Activated CD4-positive, alpha-beta T cell treated with anti-CD3 and anti-CD28 coated beads, Interleukin-2, amount 10 ng/mL, durations not matched to agents 24 days and 14 days (primary cell): ENCODE measurements around the gene PCED1B. TPM values are rescaled to one million over a fixed set of nuclear protein-coding genes. Genes with fewer than 3 reads are reported as not detected.
"Not testable (repeated sequence)": the region's sequence is repeated elsewhere in the genome, so short reads cannot be mapped to it uniquely, and the experiment has no call there.

Experiments used
- DNase-seq: peaks from one replicate; pipeline ENCODE4 v3.0.0; 2022
- H3K27ac Mint-ChIP-seq: one replicate; pipeline ENCODE4 v1.8.0; 2022; ENCODE audit warnings: mild to moderate bottlenecking, mixed read lengths
- H3K27me3 Mint-ChIP-seq: one replicate; pipeline ENCODE4 v1.8.0; 2022; ENCODE audit warnings: mixed read lengths
- H3K36me3 Mint-ChIP-seq: one replicate; pipeline ENCODE4 v1.8.0; 2022; ENCODE audit warnings: low read depth, mild to moderate bottlenecking, mixed read lengths
- H3K4me1 Mint-ChIP-seq: one replicate; pipeline ENCODE4 v1.8.0; 2021; ENCODE audit warnings: mixed read lengths
- H3K4me3 Mint-ChIP-seq: one replicate; pipeline ENCODE4 v1.8.0; 2022; ENCODE audit warnings: mild to moderate bottlenecking, moderate library complexity, mixed read lengths
- H3K9me3 Mint-ChIP-seq: one replicate; pipeline ENCODE4 v1.8.0; 2021; ENCODE audit warnings: mixed read lengths
- intact Hi-C: fragments of 100-400 bp; cut with micrococcal nuclease; formaldehyde crosslinking; loops from one replicate; pipeline ENCODE4 v1.15.1; 2023
- total RNA-seq: library from RNA; stranded (reverse); gene quantifications from 2 replicates; pipeline ENCODE4 v1.2.3, GENCODE V29; 2022

Gene PCED1B
- total RNA-seq, 1 donor from 2014 or later = 55.2 TPM

DNA sequence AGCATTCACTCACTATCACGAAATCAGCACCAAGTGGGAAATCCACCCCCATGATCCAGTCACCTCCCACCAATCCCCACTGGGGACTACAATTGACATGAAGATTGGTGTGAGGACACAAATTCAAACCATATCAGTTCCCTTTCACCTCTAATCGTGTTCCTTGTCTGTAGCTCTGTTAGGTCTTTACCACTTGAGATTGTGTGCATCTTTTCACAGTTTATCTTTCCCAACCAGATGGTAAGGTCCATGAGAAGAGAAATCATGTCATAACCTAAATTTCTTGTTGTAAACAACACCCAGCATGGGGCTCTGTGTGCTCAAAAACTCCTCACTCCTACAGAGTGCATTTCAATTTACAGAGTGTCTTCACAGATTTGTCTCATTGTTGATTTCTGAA, 27.1 kb upstream of the PCED1B start:
- Mint-ChIP-seq H3K27me3 (peaks cover 2% of the 10 kb centered on the region), H3K4me1 (no peaks in the 10 kb centered on the region), H3K36me3 (peaks cover 5% of the 10 kb centered on the region), H3K4me3 (no peak overlapping the region), H3K27ac (no peak overlapping the region), H3K9me3 (peaks cover 23% of the 10 kb centered on the region)
- intact Hi-C loops = no loop called here
- no peak for DNase-seq

DNA sequence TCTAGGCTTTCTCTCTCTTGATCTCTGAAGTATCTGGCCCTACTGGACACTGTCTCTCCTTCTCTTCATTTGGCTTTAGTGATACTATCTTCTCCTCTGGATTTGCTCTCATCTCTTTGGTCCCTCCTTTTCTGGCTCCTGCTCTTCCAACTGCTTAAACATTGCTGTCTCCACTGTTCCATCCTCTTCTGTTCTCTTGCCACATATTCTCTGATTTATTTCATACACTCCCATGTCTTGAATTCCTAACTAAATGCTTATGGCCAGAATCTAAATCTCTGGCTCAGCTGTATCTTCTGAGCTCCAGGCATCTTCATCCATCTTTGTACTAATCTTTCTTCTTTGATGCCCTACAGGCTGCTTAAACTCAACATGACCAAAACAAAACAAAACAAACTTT, 25.5 kb upstream of the PCED1B start:
- H3K4me3 Mint-ChIP-seq = no peak overlapping the region
- H3K27ac Mint-ChIP-seq = no peak overlapping the region
- no peaks in the 10 kb centered on the region for H3K27me3 Mint-ChIP-seq
- peaks cover 5% of the 10 kb centered on the region for H3K36me3 Mint-ChIP-seq
- no peak for DNase-seq
- no peaks in the 10 kb centered on the region for H3K4me1 Mint-ChIP-seq
- H3K9me3 Mint-ChIP-seq = peaks cover 20% of the 10 kb centered on the region
- intact Hi-C loops = no loop called here

DNA sequence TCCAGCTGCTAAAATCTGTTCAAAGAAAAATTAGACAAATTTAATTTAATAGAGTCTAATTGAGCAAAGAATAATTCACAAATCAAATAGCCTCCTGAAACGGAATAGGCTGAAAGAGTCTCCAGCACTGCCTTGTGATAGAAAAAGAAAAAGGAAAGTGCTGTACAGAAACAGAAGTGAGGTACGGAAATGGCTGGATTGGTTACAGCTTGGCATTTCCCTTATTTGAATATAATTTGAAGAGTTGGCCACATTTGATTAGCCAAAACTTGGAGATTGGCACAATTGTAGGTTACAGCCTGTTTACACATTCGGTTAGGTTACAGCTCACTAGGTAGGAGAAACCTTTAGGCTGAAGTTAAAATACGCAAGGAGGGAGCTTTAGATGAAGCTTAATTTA, 24.8 kb upstream of the PCED1B start:
- DNase-seq = no peak
- Mint-ChIP-seq H3K36me3 (peaks cover 7% of the 10 kb centered on the region), H3K4me1 (no peaks in the 10 kb centered on the region), H3K27ac (no peak overlapping the region), H3K4me3 (no peak overlapping the region), H3K9me3 (peaks cover 24% of the 10 kb centered on the region), H3K27me3 (no peaks in the 10 kb centered on the region)
- intact Hi-C loops = no loop called here

DNA sequence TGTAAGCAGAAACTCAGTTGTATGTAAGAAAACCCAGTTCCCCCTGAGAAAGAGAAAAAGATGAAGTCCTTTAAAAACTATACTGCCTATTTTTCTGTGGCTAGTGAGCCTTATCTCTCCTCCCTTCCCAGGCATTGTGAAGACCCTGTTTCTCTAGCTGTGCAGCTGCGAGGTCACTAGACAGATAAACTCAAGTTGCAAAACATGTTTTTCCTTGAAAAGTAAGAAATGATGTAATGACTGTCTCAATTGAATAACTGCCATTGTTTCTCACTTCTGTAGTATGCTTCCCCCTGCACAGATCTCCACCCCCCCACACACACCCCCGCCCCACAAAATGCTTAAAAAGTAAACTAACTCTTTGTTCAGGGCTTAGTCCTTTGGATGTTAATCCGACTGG, 23.6 kb upstream of the PCED1B start:
- H3K27me3 Mint-ChIP-seq, intact Hi-C loops, H3K4me3 Mint-ChIP-seq, H3K36me3 Mint-ChIP-seq, H3K27ac Mint-ChIP-seq, H3K4me1 Mint-ChIP-seq, DNase-seq: not testable (repeated sequence)
- peaks cover 30% of the 10 kb centered on the region for H3K9me3 Mint-ChIP-seq

DNA sequence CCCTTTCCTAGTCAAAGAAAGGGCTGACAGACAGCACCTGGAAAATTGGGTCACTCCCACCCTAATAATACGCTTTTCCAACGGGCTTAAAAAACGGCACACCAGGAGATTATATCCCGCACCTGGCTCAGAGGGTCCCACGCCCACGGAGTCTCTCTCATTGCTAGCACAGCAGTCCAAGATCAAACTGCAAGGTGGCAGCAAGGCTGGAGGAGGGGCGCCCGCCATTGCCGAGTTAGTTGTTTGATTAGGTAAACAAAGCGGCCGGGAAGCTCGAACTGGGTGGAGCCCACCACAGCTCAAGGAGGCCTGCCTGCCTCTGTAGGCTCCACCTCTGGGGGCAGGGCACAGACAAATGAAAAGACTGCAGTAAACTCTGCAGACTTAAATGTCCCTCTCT, 22.5 kb upstream of the PCED1B start:
- DNase-seq, H3K4me1 Mint-ChIP-seq, H3K27me3 Mint-ChIP-seq, intact Hi-C loops, H3K36me3 Mint-ChIP-seq, H3K27ac Mint-ChIP-seq, H3K4me3 Mint-ChIP-seq: not testable (repeated sequence)
- H3K9me3 Mint-ChIP-seq = peaks cover 22% of the 10 kb centered on the region

DNA sequence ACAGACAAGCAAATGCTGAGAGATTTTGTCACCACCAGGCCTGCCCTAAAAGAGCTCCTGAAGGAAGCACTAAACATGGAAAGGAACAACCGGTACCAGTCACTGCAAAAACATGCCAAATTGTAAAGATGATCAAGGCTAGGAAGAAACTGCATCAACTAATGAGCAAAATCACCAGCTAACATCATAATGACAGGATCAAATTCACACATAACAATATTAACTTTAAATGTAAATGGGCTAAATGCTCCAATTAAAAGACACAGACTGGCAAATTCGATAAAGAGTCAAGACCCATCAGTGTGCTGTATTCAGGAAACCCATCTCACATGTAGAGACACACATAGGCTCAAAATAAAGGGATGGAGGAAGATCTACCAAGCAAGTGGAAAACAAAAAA, 20.8 kb upstream of the PCED1B start:
- DNase-seq, H3K27ac Mint-ChIP-seq, H3K36me3 Mint-ChIP-seq, H3K4me3 Mint-ChIP-seq, H3K4me1 Mint-ChIP-seq, intact Hi-C loops, H3K27me3 Mint-ChIP-seq: not testable (repeated sequence)
- H3K9me3 Mint-ChIP-seq = peaks cover 15% of the 10 kb centered on the region

DNA sequence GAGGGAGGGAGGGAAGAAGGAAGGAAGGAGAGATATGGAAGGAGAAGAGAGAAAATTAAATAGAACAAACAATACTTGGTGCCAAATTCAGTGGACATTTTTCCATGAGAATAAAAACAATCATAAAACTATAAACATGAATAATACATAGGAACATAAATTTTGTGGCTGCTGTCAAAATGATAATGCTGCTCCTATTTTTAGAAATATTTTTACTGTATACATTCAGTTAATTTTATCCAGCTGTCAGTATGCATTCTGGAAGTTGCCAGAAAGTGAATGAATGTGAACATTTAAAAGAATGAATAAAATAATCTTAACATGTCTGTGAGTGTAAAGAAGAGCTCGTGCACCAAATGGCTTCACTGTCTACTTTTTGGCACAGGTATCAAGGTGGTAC, 13.9 kb upstream of the PCED1B start:
- DNase-seq = no peak
- H3K27me3 Mint-ChIP-seq = peaks cover 2% of the 10 kb centered on the region
- peaks cover 5% of the 10 kb centered on the region for H3K4me1 Mint-ChIP-seq
- no peak overlapping the region for H3K27ac Mint-ChIP-seq
- H3K4me3 Mint-ChIP-seq = no peak overlapping the region
- H3K36me3 Mint-ChIP-seq = no peaks in the 10 kb centered on the region
- H3K9me3 Mint-ChIP-seq = peaks cover 2% of the 10 kb centered on the region
- intact Hi-C loops = no loop called here

DNA sequence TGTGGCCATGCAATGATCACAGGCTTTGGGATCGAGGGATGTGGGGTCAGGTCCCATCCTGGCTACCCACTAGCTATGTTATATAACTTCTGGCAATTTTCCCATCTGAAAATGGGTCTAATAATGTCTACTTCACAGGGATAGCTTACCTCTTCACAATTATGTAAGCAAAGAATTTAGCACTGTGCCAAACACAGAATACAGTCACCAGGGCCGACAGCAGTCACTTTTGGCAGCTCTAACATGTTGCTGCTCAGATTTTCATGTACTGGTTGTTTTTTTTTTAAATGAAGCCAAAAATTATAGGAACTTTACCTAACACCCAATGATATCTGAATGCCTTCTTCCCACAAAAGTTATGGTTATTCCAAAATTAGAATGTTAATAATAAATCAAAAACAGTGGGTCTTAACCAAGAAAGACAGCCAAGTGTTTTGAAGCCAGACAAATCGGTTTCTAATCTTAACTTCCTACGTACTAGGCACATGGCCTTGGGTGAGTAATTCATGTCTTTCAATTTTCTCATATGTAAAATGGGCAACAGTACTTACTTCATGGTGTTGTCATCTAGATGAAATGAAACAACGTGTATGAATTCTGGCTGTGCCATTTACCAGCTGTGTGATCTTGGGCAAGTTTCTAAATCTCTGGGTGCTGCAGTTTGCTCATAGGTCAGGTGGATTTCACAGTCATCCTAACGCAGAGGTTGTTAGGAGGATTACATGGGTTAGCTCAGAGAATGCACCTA, 13.0 kb upstream of the PCED1B start:
- H3K4me3 Mint-ChIP-seq = no peak overlapping the region
- intact Hi-C loops = no loop called here
- H3K27me3 Mint-ChIP-seq = no peaks in the 10 kb centered on the region
- DNase-seq = no peak
- no peaks in the 10 kb centered on the region for H3K36me3 Mint-ChIP-seq
- H3K9me3 Mint-ChIP-seq = no peaks in the 10 kb centered on the region
- H3K4me1 Mint-ChIP-seq = peaks cover 10% of the 10 kb centered on the region
- H3K27ac Mint-ChIP-seq = peak overlapping the region; percentile 7

DNA sequence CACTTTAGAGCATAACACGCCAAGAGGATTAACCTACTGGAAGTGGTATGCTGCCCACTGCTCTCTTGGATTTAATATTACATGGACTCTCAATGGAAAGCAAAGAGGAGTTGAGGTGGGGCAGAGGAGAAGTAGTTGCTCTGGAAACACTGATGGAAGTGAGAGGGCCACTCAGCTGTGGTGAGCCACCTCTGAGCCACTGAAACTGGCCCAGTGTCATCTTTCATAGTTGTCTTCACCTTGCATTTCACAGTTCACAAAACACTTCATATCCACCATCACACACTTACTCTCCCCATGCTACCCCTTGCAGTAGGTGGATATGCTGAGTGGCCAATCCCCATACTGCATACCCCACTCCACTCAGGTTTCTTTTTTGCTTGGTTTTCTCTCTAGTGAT, 12.2 kb upstream of the PCED1B start:
- Mint-ChIP-seq H3K27me3 (no peaks in the 10 kb centered on the region), H3K27ac (peak overlapping the region; percentile 7), H3K4me1 (peaks cover 10% of the 10 kb centered on the region), H3K36me3 (no peaks in the 10 kb centered on the region), H3K4me3 (no peak overlapping the region), H3K9me3 (no peaks in the 10 kb centered on the region)
- intact Hi-C loops = no loop called here
- no peak for DNase-seq

DNA sequence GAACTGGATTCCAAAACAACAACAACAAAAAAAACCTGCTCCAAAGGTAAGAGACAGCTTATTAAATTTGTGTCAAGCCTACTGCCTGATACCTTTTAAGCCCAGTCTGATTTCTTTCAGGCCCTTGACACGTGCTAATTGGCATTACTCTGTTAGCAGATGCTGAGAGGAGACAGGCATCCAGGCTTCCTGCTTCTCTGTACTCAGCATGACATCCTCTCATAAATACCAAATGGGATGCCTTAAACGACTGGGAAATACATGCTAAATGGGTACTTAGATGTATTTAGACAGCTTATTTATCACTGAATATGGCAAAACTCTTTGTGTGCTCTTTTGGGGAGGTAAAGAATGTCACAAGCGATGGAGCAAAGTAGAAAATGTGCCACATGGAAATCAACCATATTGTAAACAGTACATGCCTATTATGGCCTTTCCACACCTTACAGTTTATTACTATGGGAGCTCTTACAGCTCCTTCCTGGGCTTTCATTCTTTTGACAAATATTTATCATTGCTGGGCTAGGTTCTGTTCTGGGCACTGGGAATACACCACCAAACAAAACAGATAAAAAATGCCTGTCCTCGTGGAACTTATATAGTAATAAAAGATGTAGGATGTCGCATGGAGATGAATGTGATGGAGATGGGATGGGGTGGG, 11.5 kb upstream of the PCED1B start:
- H3K9me3 Mint-ChIP-seq = no peaks in the 10 kb centered on the region
- intact Hi-C loops = no loop called here
- DNase-seq = no peak
- H3K27ac Mint-ChIP-seq = no peak overlapping the region
- H3K27me3 Mint-ChIP-seq = no peaks in the 10 kb centered on the region
- H3K36me3 Mint-ChIP-seq = no peaks in the 10 kb centered on the region
- peaks cover 10% of the 10 kb centered on the region for H3K4me1 Mint-ChIP-seq
- H3K4me3 Mint-ChIP-seq = no peak overlapping the region

DNA sequence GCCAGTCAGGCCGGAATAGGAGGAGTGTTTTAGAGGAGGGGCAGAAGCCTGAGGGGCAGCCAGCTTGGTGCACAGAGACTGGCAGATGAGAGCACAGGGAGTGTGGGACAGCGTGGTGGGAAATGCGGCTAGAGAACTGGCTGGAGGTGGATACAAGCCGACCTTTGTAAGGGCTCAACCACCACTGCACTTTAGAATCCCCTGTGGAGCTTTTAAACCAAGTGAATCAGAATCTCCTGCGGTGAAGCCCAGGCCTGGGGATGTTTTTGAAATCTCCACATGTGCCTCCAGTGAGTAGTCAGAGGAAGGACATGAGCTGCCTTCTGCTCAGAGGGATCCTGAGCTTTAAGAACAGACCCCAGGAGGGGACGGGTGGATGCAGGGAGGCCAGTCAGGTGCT, 10.9 kb upstream of the PCED1B start:
- no peaks in the 10 kb centered on the region for H3K9me3 Mint-ChIP-seq
- H3K27ac Mint-ChIP-seq = no peak overlapping the region
- no peak overlapping the region for H3K4me3 Mint-ChIP-seq
- no peak for DNase-seq
- intact Hi-C loops = no loop called here
- no peaks in the 10 kb centered on the region for H3K27me3 Mint-ChIP-seq
- H3K4me1 Mint-ChIP-seq = peaks cover 10% of the 10 kb centered on the region
- H3K36me3 Mint-ChIP-seq = no peaks in the 10 kb centered on the region

DNA sequence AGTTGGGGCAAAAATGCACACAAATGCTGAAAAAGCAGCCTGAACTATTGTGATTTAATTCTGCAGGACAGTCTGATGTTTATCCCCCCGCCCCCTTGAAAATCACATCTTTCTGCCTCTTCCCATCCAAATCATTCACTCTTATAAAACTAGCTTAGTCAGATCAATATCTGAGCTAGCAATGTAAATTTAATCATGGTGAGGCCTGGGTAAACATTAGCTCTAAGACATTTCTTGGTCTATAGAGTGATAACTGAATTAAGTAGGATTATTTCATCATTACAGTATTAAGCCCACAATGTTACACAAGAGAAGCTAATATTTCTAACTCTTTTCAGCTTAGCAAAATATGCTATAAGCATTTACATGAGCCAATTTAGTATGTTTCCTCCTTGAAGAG, 9.1 kb upstream of the PCED1B start:
- DNase-seq = no peak
- intact Hi-C loops = no loop called here
- no peak overlapping the region for H3K4me3 Mint-ChIP-seq
- no peaks in the 10 kb centered on the region for H3K9me3 Mint-ChIP-seq
- H3K27ac Mint-ChIP-seq = no peak overlapping the region
- no peaks in the 10 kb centered on the region for H3K36me3 Mint-ChIP-seq
- H3K4me1 Mint-ChIP-seq = peaks cover 10% of the 10 kb centered on the region
- no peaks in the 10 kb centered on the region for H3K27me3 Mint-ChIP-seq

DNA sequence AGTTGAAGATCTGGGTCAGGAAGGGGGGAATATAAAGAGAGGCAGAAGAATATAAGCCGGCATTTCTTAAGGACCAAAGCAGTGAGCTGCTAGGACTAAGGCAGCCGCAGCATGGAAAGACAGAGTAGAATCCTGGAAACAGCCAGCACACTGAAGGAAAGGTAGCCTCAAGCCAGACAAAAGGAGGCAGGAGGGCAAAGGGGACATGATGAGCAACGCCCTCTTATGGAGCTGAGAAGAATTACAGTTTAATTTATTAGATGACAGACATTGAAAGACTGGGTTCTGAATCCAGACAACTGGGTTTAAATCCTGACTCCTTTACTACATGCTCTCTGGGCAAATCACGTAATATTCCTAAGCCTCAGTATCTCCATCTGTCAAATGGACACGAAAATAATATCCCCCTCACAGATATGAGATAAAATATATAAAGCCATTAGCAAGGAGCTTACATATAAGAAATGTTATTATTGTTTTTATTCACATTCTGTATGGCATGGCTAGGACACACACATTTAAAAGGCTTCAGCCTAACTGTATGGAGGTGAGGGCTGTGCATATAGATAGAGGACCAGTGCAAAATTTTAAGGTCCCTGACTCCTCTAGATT, 8.1 kb upstream of the PCED1B start:
- H3K36me3 Mint-ChIP-seq = peaks cover 2% of the 10 kb centered on the region
- no peak overlapping the region for H3K27ac Mint-ChIP-seq
- DNase-seq = peak; percentile 61
- intact Hi-C loops = no loop called here
- H3K4me3 Mint-ChIP-seq = no peak overlapping the region
- no peaks in the 10 kb centered on the region for H3K27me3 Mint-ChIP-seq
- H3K9me3 Mint-ChIP-seq = no peaks in the 10 kb centered on the region
- peaks cover 12% of the 10 kb centered on the region for H3K4me1 Mint-ChIP-seq

DNA sequence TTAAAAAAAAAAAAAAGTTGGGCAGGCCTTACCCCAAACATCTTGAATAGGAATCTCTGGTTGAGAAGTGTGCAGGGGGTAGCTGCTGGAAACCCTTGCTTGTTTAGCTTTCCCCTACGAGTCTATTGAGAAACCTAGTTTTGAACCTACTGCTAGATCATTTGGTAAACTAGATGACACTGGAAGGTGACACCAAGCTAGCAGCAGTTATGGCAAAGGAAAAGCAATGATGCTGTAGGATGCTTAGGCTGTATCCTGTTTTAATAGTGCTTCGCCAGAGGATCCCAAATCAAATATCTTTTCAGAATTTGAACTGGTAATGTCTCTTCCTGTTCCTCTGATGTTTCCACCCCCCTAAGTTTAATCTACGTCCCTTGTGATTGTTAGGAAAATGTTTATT, 5.5 kb upstream of the PCED1B start:
- Mint-ChIP-seq H3K9me3 (no peaks in the 10 kb centered on the region), H3K27me3 (no peaks in the 10 kb centered on the region), H3K4me1 (peaks cover 23% of the 10 kb centered on the region), H3K27ac (no peak overlapping the region), H3K36me3 (peaks cover 14% of the 10 kb centered on the region), H3K4me3 (no peak overlapping the region)
- intact Hi-C loops = no loop called here
- DNase-seq = no peak
